ENCODE results near the gene CHST14. TPM values are rescaled to one million over a fixed set of nuclear protein-coding genes. Genes with fewer than 3 reads are reported as not detected.

CHST14 gene
- total and polyA plus RNA-seq, 2 of the 8 experiments (the other 6 are each of a cell fraction or from before 2014, with no cell fraction given), result 13.4 to 20.3 TPM

- H3K79me2 ChIP-seq (ENCODE audit: control insufficient read depth in 1 of 2, insufficient read depth in 2 of 2, low read length in 2 of 2), result no peaks in the 10 kb centered on the region
- H2AK5ac ChIP-seq (ENCODE audit: low read depth, low read length), result no peak overlapping the region
- H2BK120ac ChIP-seq (replicated peaks; ENCODE audit: low read depth, low read length), result peak overlapping the region; percentile 71
- H3K4me3 ChIP-seq (ENCODE audit: extremely low read depth in 1 of 4, insufficient read depth in 2 of 4, low read depth in 3 of 4, low read length in 4 of 4), result peak overlapping the region; percentile 36 to 58 (median 46)
- H2AFZ ChIP-seq (ENCODE audit: low read length), result peak overlapping the region; percentile 79; the same call in 1 of the 2 replicates
- no peaks in the 10 kb centered on the region for H3K79me1 ChIP-seq (ENCODE audit: low read depth, low read length)
- H3K23ac ChIP-seq (ENCODE audit: insufficient read length), result no peak overlapping the region
- WGBS, 2 experiments (ENCODE audit: extremely low coverage in 1 of 2, insufficient coverage in 1 of 2, insufficient read length in 1 of 2, insufficient replicate concordance in 2 of 2, low coverage in 1 of 2, low lambda C conversion rate in 2 of 2, missing lambda C conversion rate in 1 of 2), result 8% methylated on average over 50 of the region's 61 CpGs; no CpG with 5 or more reads in 1 of the 2 experiments
- H3K14ac ChIP-seq (ENCODE audit: insufficient read length), result no peak overlapping the region
- no peak overlapping the region for H4K5ac ChIP-seq (ENCODE audit: insufficient read length, low read depth, low read length)
- ChIA-PET POLR2A (ENCODE audit: partially characterized antibody) (interaction anchor here (1.0 kb wide), 1 partner anchor 74 kb away, joined by 3 read pairs; no protein-coding TSS in a partner anchor), CTCF (ENCODE audit: partially characterized antibody) (interaction anchor here (1.0 kb wide), 1 partner anchor 383 kb away, joined by 3 read pairs; the partner anchor contains the start of gene VPS18)
- H3K36me3 ChIP-seq (ENCODE audit: control insufficient read depth in 2 of 4, insufficient read depth in 4 of 4, low read length in 3 of 4), result no peaks in the 10 kb centered on the region
- no peak overlapping the region for H3K56ac ChIP-seq (replicated peaks; ENCODE audit: insufficient read length, low read depth, low read length)
- peak overlapping the region; percentile 97 for H3K18ac ChIP-seq (ENCODE audit: extremely low read depth, low read length)
- peak in 1 of 2 experiments; percentile 85 for DNase-seq (ENCODE audit: low read depth in 1 of 2, low spot score in 2 of 2)
- H2BK12ac ChIP-seq (ENCODE audit: low read depth, low read length), result peak overlapping the region; percentile 90; the same call in 1 of the 2 replicates
- H3K23me2 ChIP-seq (ENCODE audit: low read depth, low read length), result peaks cover 9% of the 10 kb centered on the region
- H2BK20ac ChIP-seq (ENCODE audit: low read length), result 0 out of 2 replicates have a peak overlapping the region, but pooled peaks have one; percentile 55
- H3K27me3 ChIP-seq (replicated peaks in 1 of 4; ENCODE audit: control insufficient read depth in 3 of 4, extremely low read depth in 1 of 4, insufficient read depth in 3 of 4, low read length in 3 of 4), result peaks cover 0 to 32% (median 24%) of the 10 kb centered on the region in 4 experiments; a peak in 6 of 7 replicates
- H3K9me3 ChIP-seq (ENCODE audit: insufficient read depth in 2 of 2, low read depth in 1 of 2, low read length in 1 of 2), result no peaks in the 10 kb centered on the region
- H4K20me1 ChIP-seq (replicated peaks in 1 of 2; ENCODE audit: control insufficient read depth in 1 of 2, insufficient read depth in 2 of 2, low read length in 2 of 2), result no peaks in the 10 kb centered on the region
- H3K9ac ChIP-seq (replicated peaks in 1 of 4; ENCODE audit: extremely low read depth in 1 of 4, low read depth in 3 of 4, low read length in 3 of 4), result peak overlapping the region in 3 of 4 experiments; percentile 34 to 84 (median 35); a peak in 5 of 7 replicates
- no peak overlapping the region for H2BK5ac ChIP-seq (ENCODE audit: low read depth, low read length)
- peak overlapping the region; percentile 80 to 88 for H3K4me2 ChIP-seq (ENCODE audit: insufficient read depth in 1 of 2, low read depth in 2 of 2, low read length in 2 of 2)
- peak overlapping the region; percentile 81 for H4K91ac ChIP-seq (replicated peaks; ENCODE audit: insufficient read length, low read length)
- H3K4me1 ChIP-seq (replicated peaks in 1 of 4; ENCODE audit: control insufficient read depth in 3 of 4, insufficient read depth in 4 of 4, low read length in 3 of 4), result peaks cover 4 to 11% (median 10%) of the 10 kb centered on the region in 4 experiments; a peak in 6 of 7 replicates
- H4K8ac ChIP-seq (ENCODE audit: extremely low read depth, insufficient read depth, low read length), result peak overlapping the region; percentile 97
- no peak for FAIRE-seq
- no peak overlapping the region for H3K4ac ChIP-seq (replicated peaks; ENCODE audit: insufficient read length, low read depth, low read length)
- no peak overlapping the region for H3K27ac ChIP-seq (ENCODE audit: low read depth, low read length)
- H2BK15ac ChIP-seq (ENCODE audit: low read length), result peak overlapping the region; percentile 95; the same call in 1 of the 2 replicates
- TF ChIP-seq NANOG (IDR thresholded peaks at IDR 0.05; ENCODE audit: insufficient read depth, low read depth, low read length, poor library complexity, severe bottlenecking) (no peak), BCL11A (IDR thresholded peaks at IDR 0.05; ENCODE audit: low read depth in 2 of 2, low read length in 2 of 2) (no peak), ATF3 (IDR thresholded peaks at IDR 0.05; ENCODE audit: insufficient read depth, low read depth, low read length) (peak; percentile 85), SP2 (IDR thresholded peaks at IDR 0.05; ENCODE audit: low read length) (no peak), ASH2L (IDR thresholded peaks at IDR 0.05; ENCODE audit: low read length) (peak; percentile 86), RNF2 (IDR thresholded peaks at IDR 0.05; ENCODE audit: borderline replicate concordance, low read depth, low read length, missing control alignments, poor library complexity, severe bottlenecking) (no peak), TBP (IDR thresholded peaks at IDR 0.05; ENCODE audit: low read depth, low read length) (peak; percentile 49; the same call in 1 of the 2 replicates), SAP30 (IDR thresholded peaks at IDR 0.05; ENCODE audit: insufficient read depth, insufficient replicate concordance, low read length) (no peak), POLR2A (IDR thresholded peaks at IDR 0.05; ENCODE audit: control extremely low read depth in 1 of 2, low read depth in 2 of 2, low read length in 2 of 2) (peak; percentile 35 to 78), SRF (IDR thresholded peaks at IDR 0.05; ENCODE audit: low read depth, low read length) (no peak), SIX5 (IDR thresholded peaks at IDR 0.05; ENCODE audit: low read depth, low read length) (no peak)
Observed at GRCh38 chr15:40511472-40512133, 40.8 kb downstream of the CHST14 start.
